Measurements from ENCODE around the gene STMP1.

- TF ChIP-seq MXI1 (IDR thresholded peaks at IDR 0.05; ENCODE audit: low read depth, low read length) (no peak), REST (IDR thresholded peaks at IDR 0.05; ENCODE audit: low read depth, low read length) (no peak), CHD2 (IDR thresholded peaks at IDR 0.05; ENCODE audit: low read length, partially characterized antibody) (no peak), EP300 (IDR thresholded peaks at IDR 0.05; ENCODE audit: borderline replicate concordance in 1 of 2, low read depth in 1 of 2, low read length in 1 of 2) (no peak)
- TF ChIP-seq, protein P1, sequence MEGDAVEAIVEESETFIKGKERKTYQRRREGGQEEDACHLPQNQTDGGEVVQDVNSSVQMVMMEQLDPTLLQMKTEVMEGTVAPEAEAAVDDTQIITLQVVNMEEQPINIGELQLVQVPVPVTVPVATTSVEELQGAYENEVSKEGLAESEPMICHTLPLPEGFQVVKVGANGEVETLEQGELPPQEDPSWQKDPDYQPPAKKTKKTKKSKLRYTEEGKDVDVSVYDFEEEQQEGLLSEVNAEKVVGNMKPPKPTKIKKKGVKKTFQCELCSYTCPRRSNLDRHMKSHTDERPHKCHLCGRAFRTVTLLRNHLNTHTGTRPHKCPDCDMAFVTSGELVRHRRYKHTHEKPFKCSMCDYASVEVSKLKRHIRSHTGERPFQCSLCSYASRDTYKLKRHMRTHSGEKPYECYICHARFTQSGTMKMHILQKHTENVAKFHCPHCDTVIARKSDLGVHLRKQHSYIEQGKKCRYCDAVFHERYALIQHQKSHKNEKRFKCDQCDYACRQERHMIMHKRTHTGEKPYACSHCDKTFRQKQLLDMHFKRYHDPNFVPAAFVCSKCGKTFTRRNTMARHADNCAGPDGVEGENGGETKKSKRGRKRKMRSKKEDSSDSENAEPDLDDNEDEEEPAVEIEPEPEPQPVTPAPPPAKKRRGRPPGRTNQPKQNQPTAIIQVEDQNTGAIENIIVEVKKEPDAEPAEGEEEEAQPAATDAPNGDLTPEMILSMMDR (IDR thresholded peaks at IDR 0.05): no peak
These were observed 46.2 kb upstream of the STMP1 start for GRCh38 chr7:135616136-135616535.
